Activated CD4-positive, alpha-beta T cell treated with anti-CD3 and anti-CD28 coated beads, Interleukin-2, amount 10 ng/mL, durations not matched to agents 24 days and 14 days (primary cell): ENCODE data around the gene DENND2D. TPM values are rescaled to one million over a fixed set of nuclear protein-coding genes. Genes with fewer than 3 reads are reported as not detected.

Source experiments
- DNase-seq: peaks from one replicate; pipeline ENCODE4 v3.0.0; 2022
- H3K27ac Mint-ChIP-seq: one replicate; pipeline ENCODE4 v1.8.0; 2022; ENCODE audit warnings: mild to moderate bottlenecking, mixed read lengths
- H3K27me3 Mint-ChIP-seq: one replicate; pipeline ENCODE4 v1.8.0; 2022; ENCODE audit warnings: mixed read lengths
- H3K36me3 Mint-ChIP-seq: one replicate; pipeline ENCODE4 v1.8.0; 2022; ENCODE audit warnings: low read depth, mild to moderate bottlenecking, mixed read lengths
- H3K4me1 Mint-ChIP-seq: one replicate; pipeline ENCODE4 v1.8.0; 2021; ENCODE audit warnings: mixed read lengths
- H3K4me3 Mint-ChIP-seq: one replicate; pipeline ENCODE4 v1.8.0; 2022; ENCODE audit warnings: mild to moderate bottlenecking, moderate library complexity, mixed read lengths
- H3K9me3 Mint-ChIP-seq: one replicate; pipeline ENCODE4 v1.8.0; 2021; ENCODE audit warnings: mixed read lengths
- intact Hi-C: fragments of 100-400 bp; cut with micrococcal nuclease; formaldehyde crosslinking; loops from one replicate; pipeline ENCODE4 v1.15.1; 2023
- total RNA-seq: library from RNA; stranded (reverse); gene quantifications from 2 replicates; pipeline ENCODE4 v1.2.3, GENCODE V29; 2022

Gene DENND2D, protein sequence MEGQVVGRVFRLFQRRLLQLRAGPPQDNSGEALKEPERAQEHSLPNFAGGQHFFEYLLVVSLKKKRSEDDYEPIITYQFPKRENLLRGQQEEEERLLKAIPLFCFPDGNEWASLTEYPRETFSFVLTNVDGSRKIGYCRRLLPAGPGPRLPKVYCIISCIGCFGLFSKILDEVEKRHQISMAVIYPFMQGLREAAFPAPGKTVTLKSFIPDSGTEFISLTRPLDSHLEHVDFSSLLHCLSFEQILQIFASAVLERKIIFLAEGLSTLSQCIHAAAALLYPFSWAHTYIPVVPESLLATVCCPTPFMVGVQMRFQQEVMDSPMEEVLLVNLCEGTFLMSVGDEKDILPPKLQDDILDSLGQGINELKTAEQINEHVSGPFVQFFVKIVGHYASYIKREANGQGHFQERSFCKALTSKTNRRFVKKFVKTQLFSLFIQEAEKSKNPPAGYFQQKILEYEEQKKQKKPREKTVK
- 175 and 180 TPM in 2 replicates for total RNA-seq

DNA sequence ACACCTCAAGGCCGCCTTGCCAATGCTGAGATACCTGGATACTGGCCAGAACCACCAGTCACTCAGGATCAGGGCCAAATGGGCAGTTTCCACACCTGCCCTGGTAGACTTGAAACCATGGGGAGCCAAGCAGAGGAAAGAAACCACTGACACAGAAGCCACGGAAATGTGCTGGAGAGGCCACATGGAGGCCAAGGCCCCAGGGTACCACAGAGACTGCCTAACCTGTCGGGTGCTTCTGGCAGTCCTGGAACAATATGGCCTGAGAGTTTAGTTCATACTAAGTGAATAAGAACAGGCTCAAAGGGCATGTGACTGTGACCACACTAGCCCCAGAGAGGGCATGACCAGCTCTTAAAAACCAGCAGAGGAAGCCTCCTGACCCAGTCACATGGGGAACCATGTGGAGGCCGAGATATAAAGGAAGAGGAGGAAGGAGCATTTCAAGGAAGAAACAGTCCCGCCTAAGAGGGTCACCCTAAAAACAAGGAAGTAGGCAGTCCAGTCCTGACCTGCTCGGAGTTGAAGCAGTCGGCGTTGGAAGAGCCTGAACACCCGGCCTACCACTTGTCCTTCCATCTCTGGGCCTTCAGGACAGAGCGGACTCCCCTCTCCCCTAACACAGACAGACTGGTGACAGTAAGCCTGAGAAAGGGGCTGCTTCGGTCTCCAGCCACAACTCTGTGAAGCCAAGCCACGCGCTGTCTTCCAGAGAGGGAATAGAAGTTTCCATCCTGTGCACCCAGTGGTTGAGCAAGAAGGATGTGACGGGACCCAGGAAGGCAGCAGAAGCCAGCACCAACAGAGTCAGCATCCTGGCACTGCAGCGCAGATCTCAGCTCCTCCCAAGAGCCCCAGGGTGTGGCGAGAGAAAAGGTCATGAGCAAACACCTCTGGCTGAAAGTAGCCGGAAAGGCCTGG is at the start of gene DENND2D:
Gene DENND2D, minus strand, starts transcription at position 766 of the 921 bp plus-strand sequence. Its CDS starts 187 bp downstream, at position 579.
- no peaks in the 10 kb centered on the region for H3K9me3 Mint-ChIP-seq
- peak within 1 kb of the TSS; percentile 98 for H3K27ac Mint-ChIP-seq
- no peaks in the 10 kb centered on the region for H3K27me3 Mint-ChIP-seq
- peaks cover 46% of the 10 kb centered on the region for H3K36me3 Mint-ChIP-seq
- peak within 1 kb of the TSS; percentile 98 for H3K4me3 Mint-ChIP-seq
- intact Hi-C loops, result loop anchor here (1.0 to 5.0 kb wide), 7 partner anchors 16 to 557 kb away; partner anchors contain the start of genes ATP5PB, DDX20, KCNA3 and LRIF1
- H3K4me1 Mint-ChIP-seq, result peaks cover 59% of the 10 kb centered on the region
- peak; percentile 89 for DNase-seq

GRCh38 chr1:111249960-111250359 is 49.5 kb upstream of the DENND2D start:
- Mint-ChIP-seq H3K4me3 (no peak overlapping the region), H3K27me3 (peaks cover 2% of the 10 kb centered on the region), H3K9me3 (no peaks in the 10 kb centered on the region), H3K27ac (no peak overlapping the region), H3K4me1 (peaks cover 9% of the 10 kb centered on the region), H3K36me3 (no peaks in the 10 kb centered on the region)
- intact Hi-C loops, result no loop called here
- no peak for DNase-seq

GRCh38 chr1:111247125-111247838 is 46.8 kb upstream of the DENND2D start:
- no peaks in the 10 kb centered on the region for H3K9me3 Mint-ChIP-seq
- H3K4me3 Mint-ChIP-seq, result no peak overlapping the region
- intact Hi-C loops, result no loop called here
- peaks cover 14% of the 10 kb centered on the region for H3K36me3 Mint-ChIP-seq
- no peak for DNase-seq
- no peak overlapping the region for H3K27ac Mint-ChIP-seq
- H3K4me1 Mint-ChIP-seq, result peaks cover 9% of the 10 kb centered on the region
- H3K27me3 Mint-ChIP-seq, result no peaks in the 10 kb centered on the region

DNA sequence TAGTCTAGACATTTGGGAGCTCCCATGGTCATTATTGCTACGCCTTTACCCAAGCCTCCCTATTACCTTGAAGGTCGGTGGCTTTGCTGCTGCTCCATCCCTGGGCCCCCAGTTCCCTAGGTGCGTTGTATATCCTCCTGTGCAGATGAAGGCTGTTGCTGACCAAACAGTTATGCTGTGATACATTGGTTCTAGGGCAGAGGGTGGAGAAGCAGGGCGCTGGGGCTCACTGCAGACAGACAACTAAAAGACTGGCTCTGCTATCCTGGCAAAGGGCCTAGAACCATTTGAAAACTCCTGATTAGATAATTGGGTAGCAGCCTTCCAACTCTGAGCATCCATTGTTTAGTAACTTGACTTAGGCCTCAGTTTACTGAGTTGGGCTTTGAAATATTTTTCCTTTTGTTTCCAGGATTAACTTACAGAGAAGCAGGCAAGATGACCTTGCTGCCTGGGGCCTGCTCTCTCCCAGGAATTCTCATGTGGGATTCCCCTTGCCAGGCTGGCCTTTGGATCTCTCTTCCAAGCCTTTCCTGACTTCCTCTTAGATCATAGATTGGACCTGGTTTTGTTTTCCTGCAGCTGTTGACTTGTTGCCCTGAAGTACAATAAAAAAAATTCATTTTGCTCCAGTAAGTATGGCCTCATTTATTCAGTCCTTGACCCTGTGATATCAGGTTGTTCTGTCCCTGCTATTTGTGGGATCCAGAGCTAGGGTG is 42.5 kb upstream of the DENND2D start:
- Mint-ChIP-seq H3K27ac (no peak overlapping the region), H3K27me3 (no peaks in the 10 kb centered on the region), H3K4me1 (no peaks in the 10 kb centered on the region), H3K36me3 (peaks cover 37% of the 10 kb centered on the region), H3K4me3 (no peak overlapping the region), H3K9me3 (peaks cover 9% of the 10 kb centered on the region)
- DNase-seq, result no peak
- intact Hi-C loops, result no loop called here

- Mint-ChIP-seq H3K4me1 (no peaks in the 10 kb centered on the region), H3K4me3 (no peak overlapping the region), H3K27ac (no peak overlapping the region), H3K9me3 (peaks cover 9% of the 10 kb centered on the region), H3K27me3 (no peaks in the 10 kb centered on the region), H3K36me3 (peaks cover 49% of the 10 kb centered on the region)
- intact Hi-C loops, result no loop called here
- no peak for DNase-seq
Measured at GRCh38 chr1:111241797-111242196, 41.4 kb upstream of the DENND2D start.

DNA sequence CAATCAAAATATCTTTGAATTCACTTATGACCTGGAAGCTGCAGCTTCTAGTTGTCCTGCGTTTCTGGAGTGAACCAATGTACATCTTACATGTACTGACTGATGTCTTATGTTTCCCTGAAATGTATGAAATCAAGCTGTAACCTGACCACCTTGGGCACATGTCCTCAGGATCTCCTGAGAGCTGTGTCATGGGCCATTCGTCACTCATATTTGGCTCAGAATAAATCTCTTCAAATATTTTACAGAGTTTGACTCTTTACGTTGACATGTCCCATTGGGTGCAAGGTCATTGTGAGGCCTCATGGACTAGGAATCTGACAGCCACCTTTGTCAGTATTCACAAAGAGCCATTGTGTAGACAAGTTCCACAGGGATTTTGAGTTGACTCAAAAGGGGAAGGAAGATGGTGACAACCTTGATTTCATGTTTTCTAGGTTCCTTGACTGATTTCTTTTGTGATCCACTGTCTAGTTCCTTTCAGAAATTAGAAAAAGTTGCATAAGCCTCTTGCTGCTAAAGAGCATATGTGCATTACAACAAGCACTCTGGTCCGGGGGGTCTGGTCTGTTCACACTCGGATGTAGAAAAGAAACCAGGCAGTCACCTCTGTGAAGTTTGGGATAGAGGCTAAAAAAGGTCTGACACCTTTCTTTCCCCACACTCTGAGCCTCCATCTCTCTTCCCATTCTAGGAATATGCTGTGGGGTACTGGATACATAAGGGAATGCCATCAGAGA is 37.8 kb upstream of the DENND2D start:
- no peak overlapping the region for H3K4me3 Mint-ChIP-seq
- H3K27ac Mint-ChIP-seq, result no peak overlapping the region
- H3K27me3 Mint-ChIP-seq, result no peaks in the 10 kb centered on the region
- peaks cover 9% of the 10 kb centered on the region for H3K9me3 Mint-ChIP-seq
- no peak for DNase-seq
- intact Hi-C loops, result no loop called here
- peaks cover 4% of the 10 kb centered on the region for H3K4me1 Mint-ChIP-seq
- peaks cover 60% of the 10 kb centered on the region for H3K36me3 Mint-ChIP-seq

DNA sequence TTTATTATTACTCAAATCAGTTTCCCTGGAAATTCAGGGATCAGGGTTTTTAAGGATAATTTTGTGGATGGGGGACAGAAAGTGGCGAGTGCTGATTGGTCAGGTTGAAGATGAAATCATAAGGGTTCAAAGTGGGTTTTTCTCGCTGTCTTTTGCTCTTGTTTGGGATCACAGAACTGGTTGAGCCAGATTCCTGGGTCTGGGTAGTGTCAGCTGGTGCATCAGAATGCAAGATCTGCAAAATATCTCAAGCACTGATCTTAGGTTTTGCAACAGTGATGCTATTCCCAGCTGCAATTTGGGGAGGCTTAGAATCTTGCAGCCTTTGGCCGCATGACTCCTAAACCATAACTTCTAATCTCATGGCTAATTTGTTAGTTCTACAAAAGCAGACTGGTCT is 36.4 kb upstream of the DENND2D start:
- intact Hi-C loops, result no loop called here
- DNase-seq, result no peak
- Mint-ChIP-seq H3K4me1 (peaks cover 10% of the 10 kb centered on the region), H3K27me3 (no peaks in the 10 kb centered on the region), H3K9me3 (peaks cover 9% of the 10 kb centered on the region), H3K36me3 (peaks cover 54% of the 10 kb centered on the region), H3K27ac (no peak overlapping the region), H3K4me3 (no peak overlapping the region)

DNA sequence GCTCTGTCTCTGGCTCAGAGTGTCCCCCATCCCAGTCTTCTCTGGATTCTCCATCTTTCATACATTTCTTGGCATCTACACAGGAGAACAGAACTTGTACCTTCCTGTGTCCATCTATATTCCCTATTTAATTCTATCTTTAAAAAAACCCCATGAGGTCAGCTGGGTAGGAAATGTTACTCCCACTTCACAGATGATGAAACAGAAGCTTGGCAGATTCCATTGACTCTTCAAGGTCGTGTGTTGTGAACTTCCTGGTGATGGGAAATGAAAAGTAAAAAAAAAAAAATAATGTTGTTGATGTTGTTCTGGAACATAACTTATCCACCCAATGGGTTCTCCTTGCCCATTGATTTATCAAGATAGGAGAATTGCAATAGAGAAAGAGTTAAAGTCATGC is 35.9 kb upstream of the DENND2D start:
- Mint-ChIP-seq H3K9me3 (peaks cover 9% of the 10 kb centered on the region), H3K36me3 (peaks cover 53% of the 10 kb centered on the region), H3K4me1 (peaks cover 13% of the 10 kb centered on the region), H3K4me3 (no peak overlapping the region), H3K27ac (no peak overlapping the region), H3K27me3 (no peaks in the 10 kb centered on the region)
- intact Hi-C loops, result no loop called here
- no peak for DNase-seq

GRCh38 chr1:111234866-111235265 is 34.4 kb upstream of the DENND2D start:
- H3K27me3 Mint-ChIP-seq, result no peaks in the 10 kb centered on the region
- no peak overlapping the region for H3K27ac Mint-ChIP-seq
- peaks cover 46% of the 10 kb centered on the region for H3K36me3 Mint-ChIP-seq
- no peak for DNase-seq
- peaks cover 6% of the 10 kb centered on the region for H3K9me3 Mint-ChIP-seq
- intact Hi-C loops, result no loop called here
- H3K4me3 Mint-ChIP-seq, result no peak overlapping the region
- peaks cover 20% of the 10 kb centered on the region for H3K4me1 Mint-ChIP-seq

- DNase-seq, result no peak
- intact Hi-C loops, result no loop called here
- Mint-ChIP-seq H3K4me3 (no peak overlapping the region), H3K27ac (no peak overlapping the region), H3K36me3 (peaks cover 40% of the 10 kb centered on the region), H3K27me3 (no peaks in the 10 kb centered on the region), H3K9me3 (peaks cover 1% of the 10 kb centered on the region), H3K4me1 (peaks cover 22% of the 10 kb centered on the region)
Measured at GRCh38 chr1:111234258-111234657, 33.8 kb upstream of the DENND2D start.

- H3K27me3 Mint-ChIP-seq, result no peaks in the 10 kb centered on the region
- intact Hi-C loops, result no loop called here
- peak overlapping the region; percentile 7 for H3K4me3 Mint-ChIP-seq
- H3K9me3 Mint-ChIP-seq, result no peaks in the 10 kb centered on the region
- H3K4me1 Mint-ChIP-seq, result peaks cover 42% of the 10 kb centered on the region
- no peak for DNase-seq
- peaks cover 25% of the 10 kb centered on the region for H3K36me3 Mint-ChIP-seq
- no peak overlapping the region for H3K27ac Mint-ChIP-seq
Measured at GRCh38 chr1:111232134-111232533, 31.7 kb upstream of the DENND2D start.

DNA sequence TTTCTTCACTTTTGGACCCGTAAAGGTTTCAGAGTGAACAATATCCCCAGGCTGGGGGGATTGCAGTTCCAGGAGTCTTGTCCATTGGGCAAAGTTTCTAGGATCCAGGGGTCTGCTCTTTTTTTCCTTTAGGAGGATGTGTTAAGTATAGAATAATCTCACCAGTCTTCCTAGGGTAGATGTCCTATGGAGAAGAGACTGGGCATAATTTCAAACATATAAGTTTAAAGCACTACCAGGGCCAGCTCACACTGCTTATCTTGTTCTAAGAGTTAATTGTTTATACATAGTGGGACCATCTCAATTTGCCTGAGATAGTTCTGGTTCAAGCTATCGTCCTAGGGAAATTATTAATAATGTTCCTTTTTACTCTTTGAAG is 28.3 kb upstream of the DENND2D start:
- intact Hi-C loops, result loop anchor here (2.0 kb wide), 1 partner anchor 46 kb away; no protein-coding TSS in a partner anchor
- Mint-ChIP-seq H3K27ac (peak overlapping the region; percentile 87), H3K4me1 (peaks cover 62% of the 10 kb centered on the region), H3K27me3 (no peaks in the 10 kb centered on the region), H3K36me3 (peaks cover 4% of the 10 kb centered on the region), H3K4me3 (no peak overlapping the region), H3K9me3 (no peaks in the 10 kb centered on the region)
- DNase-seq, result no peak
